Nucleus accumbens (tissue), 56 donors: ENCODE results near the gene SLC22A15.
A peak's percentile ranks its signal among the peaks of the same experiment; 100 is the strongest.
"Not testable (repeated sequence)": the region's sequence is repeated elsewhere in the genome, so short reads cannot be mapped to it uniquely, and the experiment has no call there.

Experiments used
- DNase-seq, 56 donors: peaks; one replicate each; lab custom pipeline; 2025; lab: John Stamatoyannopoulos, UW

SLC22A15 gene

DNA sequence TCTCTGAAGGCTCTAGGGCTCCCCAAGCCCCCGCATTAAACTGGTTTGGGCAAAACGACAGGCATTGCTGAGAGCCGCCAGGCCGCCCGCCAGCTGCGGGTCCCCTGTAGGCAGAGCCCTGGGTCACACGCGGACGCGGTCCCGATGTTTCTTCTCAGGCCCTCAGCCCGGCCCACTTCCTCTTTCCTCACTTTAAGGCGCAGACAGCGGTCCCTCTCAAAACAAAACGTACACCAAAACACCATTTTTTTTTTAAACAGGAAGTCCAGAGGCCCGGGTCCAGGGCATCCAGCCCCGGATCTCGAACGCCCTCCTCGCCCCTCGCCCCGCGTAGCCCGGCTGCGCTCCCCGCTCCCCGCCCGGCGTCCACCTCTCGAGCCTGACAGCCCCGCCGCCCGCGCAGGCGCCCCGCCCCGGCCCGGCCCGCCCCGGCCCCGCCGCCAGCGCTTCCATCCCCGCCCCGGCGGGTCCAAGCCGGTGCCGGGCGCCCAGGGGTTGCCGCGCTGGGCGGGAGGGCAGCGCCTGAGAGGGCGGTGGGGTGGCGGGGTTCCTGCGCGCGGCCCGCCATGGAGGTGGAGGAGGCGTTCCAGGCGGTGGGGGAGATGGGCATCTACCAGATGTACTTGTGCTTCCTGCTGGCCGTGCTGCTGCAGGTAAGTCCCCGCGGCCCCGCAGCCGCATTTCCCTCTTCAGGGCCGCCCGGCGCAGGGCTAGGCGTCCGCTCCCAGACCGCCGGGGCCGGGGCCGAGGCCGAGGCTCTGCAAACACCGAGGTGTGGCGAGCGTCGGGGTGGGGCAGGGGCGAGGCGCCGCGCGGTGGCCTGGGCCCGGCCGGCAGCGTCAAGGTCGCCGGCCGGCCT is at the start of gene SLC22A15:
SLC22A15 (plus strand) TSS at position 452 of the 859 bp plus-strand sequence; CDS start at position 567, 115 bp downstream.
- DNase-seq = peak in 44 of 56 donors; percentile 10 to 87 (median 66)

GRCh38 chr1:115927971-115928370 is 48.3 kb upstream of the SLC22A15 start:
- no peak for DNase-seq

GRCh38 chr1:115929881-115930280 is 46.4 kb upstream of the SLC22A15 start:
- peak in 1 of 56 donors; percentile 6 for DNase-seq

DNA sequence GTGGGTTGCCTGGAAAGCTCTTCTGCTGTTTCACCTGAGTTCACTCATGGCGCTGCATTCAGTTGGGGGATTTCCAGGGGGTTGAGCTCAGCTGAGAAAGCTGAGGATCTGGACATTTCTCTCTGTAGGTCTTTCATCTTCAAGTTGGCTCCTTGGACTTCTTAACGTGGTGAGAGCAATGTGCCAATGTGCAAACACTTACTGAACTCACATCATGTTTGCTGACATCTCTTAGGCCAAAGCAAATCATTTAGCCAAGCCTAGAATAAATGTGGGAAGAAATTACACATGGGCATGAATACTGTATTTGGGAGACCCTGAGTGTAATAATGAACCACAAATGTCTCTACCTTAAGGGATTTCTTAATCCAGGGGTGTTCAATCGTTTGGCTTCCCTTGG is 42.7 kb upstream of the SLC22A15 start:
- no peak for DNase-seq

DNA sequence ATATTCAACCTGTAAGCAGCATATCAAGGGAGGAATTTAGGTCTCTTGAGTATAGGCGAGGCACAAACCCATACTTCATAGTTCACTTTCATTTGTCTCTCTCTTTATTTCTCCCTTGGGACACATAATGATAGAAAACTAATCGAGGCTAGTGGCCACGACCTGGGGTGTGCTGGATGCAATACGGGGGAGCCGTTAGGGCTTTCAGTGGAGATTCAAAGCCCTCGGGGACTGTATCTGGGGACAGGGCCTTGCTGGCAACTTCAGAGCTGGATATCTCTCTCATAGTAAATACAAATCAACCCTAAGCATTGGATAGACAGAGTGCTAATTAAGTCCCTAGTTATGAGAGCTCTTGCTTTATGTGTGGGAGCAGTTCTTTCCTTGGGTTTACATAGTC is 36.9 kb upstream of the SLC22A15 start:
- DNase-seq = no peak

- peak in 2 of 56 donors; percentile 4 to 26 for DNase-seq
These were observed 30.2 kb upstream of the SLC22A15 start for GRCh38 chr1:115946116-115946515.

- no peak for DNase-seq
These were observed 27.2 kb upstream of the SLC22A15 start for GRCh38 chr1:115949156-115949555.

- DNase-seq = no peak
These were observed 24.8 kb upstream of the SLC22A15 start for GRCh38 chr1:115951560-115951959.

DNA sequence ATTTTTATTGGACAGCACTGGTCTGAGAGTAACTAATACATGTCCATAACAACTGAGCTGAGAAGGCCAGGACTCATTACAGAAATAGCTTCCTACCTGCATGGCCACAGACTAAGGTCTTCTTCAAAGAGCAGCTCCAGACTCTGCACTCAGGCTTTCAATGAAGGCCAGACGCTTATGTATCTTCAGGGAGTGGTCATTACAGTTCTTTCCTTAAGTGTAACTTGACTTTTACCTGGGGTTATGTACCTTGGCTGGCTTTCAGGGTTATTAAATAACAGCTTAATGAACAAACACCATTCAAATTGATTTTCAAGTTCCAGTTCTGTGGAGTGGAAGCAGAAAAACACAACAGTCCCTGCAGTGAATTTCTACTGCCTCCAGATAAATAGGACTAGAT is 23.8 kb upstream of the SLC22A15 start:
- no peak for DNase-seq

DNA sequence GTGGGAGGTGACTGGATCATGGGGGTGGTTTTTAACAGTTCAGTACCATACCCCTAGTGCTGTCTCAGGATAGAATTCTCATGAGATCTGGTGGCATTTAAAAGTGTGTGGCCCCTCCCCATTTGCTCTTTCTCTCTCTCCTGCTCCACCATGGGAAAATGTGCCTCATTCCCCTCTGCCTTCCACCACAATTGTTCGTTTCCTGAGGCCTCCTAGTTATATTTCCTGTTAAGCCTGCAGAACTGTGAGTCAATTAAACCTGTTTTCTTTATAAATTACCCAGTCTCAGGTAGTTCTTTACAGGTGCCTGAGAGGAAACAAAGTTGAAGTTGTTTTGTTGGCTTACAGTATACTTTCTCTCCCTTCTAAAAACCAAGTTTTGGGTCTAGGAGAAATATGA is 23.1 kb upstream of the SLC22A15 start:
- DNase-seq = no peak

- DNase-seq = no peak
These were observed 21.6 kb upstream of the SLC22A15 start for GRCh38 chr1:115954684-115955083.

GRCh38 chr1:115955228-115955627 is 21.1 kb upstream of the SLC22A15 start:
- DNase-seq = no peak

- no peak for DNase-seq
These were observed 17.4 kb upstream of the SLC22A15 start for GRCh38 chr1:115958866-115959265.

- DNase-seq = peak in 5 of 56 donors; percentile 8 to 45 (median 18)
These were observed 6.8 kb upstream of the SLC22A15 start for GRCh38 chr1:115969509-115969908.

DNA sequence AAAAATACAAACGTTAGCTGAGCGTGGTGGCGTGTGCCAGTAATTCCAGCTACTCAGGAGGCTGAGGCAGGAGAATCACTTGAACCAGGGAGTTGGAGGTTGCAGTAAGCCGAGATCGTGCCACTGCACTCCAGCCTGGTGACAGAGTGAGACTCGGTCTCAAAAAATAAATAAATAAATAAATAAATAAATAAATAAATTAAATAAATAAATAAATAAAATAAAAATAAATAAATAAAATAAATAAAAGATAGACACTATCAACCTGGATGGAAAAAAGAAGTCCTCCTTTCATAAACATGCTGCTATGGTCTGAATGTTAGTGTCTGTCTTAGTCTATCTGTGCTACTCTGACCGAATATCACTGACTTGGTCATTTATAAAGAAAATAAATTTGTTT is 4.5 kb upstream of the SLC22A15 start:
- DNase-seq = not testable (repeated sequence)

GRCh38 chr1:115973154-115973553 is 3.2 kb upstream of the SLC22A15 start:
- DNase-seq = no peak

DNA sequence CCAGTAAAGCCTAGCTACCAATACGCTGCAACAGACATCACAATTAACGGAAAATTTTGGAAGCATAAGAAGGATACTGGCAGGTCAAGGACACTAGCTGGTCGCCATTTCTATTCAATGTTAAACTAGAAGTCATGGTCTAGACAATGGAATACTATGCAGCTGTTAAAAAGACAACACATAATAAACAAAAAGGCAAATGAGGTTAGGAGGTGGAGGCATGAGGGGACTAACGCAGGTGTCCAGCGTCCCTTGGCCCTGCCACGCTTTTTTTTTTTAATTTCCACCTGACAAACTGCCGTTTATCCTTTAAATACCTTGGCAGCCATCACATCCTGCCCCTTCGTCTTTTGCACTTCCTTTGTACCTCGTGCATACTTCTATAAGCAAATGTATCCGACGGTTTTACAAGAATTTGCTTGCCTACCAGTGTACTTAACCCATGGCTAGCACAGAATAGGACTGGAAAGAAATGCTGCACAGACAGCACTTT is 698 bp upstream of the SLC22A15 start:
- DNase-seq = no peak

GRCh38 chr1:115976921-115977498 is 697 bp downstream of the SLC22A15 start:
- peak in 30 of 56 donors; percentile 14 to 83 (median 49) for DNase-seq

DNA sequence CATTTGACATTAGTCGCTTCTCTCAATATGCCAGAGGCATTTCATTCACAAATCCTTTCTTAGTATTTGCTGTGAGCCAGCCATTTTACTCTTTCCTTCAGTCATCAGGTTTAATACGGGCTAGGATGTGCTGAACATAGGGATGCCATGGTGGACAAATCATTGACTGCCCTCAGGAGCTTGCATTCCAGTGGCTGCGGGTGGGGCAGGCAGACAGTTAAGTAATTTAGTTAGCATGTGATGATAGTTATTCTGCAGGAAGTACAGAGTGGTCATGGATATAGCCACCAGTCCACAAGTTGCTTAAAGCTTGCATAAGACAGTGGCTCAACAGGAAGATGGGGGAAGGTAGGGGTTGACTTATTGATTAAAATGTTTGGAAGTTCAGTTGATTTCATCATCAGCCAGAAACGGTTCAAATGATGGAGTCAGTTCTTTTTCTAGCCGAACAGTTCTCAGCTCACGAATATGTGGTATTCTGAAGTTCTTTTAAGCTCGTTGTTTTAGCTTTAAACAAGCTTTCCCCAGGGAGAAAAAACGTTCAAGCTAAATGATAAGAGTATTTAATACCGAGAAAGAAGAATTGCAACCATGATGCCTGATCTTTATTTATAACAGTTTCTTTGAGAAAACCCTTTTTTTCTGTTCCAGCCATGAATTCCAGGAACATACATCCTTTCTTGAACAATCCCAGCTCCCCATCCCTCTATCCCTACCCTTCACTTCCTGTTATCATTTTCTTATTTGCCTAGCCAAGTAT is 1.4 kb downstream of the SLC22A15 start:
- DNase-seq = peak in 12 of 56 donors; percentile 13 to 83 (median 42)

GRCh38 chr1:115978292-115978941 is 2.1 kb downstream of the SLC22A15 start:
- peak in 8 of 56 donors; percentile 18 to 61 (median 28) for DNase-seq
